ENCODE data around the gene SRPK3.

DNA sequence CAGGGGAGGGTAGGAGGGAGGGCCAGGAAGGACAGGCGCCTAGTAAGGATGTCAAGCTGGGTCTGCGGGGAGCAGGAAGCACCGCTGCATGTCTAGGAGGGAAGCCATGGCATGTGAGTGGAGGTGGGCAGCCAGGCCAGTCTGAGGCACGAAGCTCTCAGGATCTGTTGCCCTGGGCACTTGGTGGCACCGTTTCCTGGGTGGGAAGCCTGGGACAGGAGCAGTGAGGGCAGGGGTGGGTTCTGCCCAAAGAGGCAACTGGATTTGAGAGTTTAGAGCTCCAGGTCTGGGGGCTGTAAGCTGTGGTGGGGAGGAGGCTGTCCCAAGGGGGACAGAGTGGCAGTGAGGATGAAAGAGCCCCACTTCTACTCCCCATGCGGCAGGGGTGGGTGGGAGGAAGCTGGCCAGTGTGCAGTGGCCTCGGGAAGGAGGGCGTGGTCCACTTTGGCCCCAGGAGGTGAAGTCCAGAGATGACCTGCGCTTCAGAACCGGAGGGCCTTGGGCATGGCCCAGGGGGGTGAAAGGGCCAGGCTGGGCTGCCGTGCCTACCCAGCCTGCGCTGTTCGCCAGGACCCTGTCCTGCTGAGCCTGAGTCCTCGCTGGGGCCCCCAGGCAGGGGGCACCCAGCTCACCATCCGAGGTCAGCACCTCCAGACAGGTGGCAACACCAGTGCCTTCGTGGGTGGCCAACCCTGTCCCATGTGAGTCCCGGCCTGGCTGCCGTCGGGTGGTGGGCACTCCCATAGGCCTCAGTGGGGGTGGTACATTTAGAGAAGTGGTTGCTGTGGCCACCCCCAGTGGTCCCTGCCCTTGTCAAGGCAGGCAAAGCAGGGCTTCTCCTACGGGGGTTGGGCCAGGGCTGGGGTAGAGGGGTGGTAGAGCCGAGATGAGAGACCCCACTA, 8.3 kb upstream of the SRPK3 start:
- TF ChIP-seq, protein P1, sequence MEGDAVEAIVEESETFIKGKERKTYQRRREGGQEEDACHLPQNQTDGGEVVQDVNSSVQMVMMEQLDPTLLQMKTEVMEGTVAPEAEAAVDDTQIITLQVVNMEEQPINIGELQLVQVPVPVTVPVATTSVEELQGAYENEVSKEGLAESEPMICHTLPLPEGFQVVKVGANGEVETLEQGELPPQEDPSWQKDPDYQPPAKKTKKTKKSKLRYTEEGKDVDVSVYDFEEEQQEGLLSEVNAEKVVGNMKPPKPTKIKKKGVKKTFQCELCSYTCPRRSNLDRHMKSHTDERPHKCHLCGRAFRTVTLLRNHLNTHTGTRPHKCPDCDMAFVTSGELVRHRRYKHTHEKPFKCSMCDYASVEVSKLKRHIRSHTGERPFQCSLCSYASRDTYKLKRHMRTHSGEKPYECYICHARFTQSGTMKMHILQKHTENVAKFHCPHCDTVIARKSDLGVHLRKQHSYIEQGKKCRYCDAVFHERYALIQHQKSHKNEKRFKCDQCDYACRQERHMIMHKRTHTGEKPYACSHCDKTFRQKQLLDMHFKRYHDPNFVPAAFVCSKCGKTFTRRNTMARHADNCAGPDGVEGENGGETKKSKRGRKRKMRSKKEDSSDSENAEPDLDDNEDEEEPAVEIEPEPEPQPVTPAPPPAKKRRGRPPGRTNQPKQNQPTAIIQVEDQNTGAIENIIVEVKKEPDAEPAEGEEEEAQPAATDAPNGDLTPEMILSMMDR (IDR thresholded peaks at IDR 0.05; ENCODE audit: low read depth, low read length, missing input control), result no peak
- no peak for TF ChIP-seq FOXA1 (IDR thresholded peaks at IDR 0.05)
- TF ChIP-seq RAD21 (IDR thresholded peaks at IDR 0.05), result no peak

Measured in liver (tissue), 3 donors.